Measurements from ENCODE around the gene BTD. TPM values are rescaled to one million over a fixed set of nuclear protein-coding genes. Genes with fewer than 3 reads are reported as not detected.

The BTD gene
- total RNA-seq, 1 donor from 2014 or later = 13.1 TPM

GRCh38 chr3:15623535-15624440, 22.2 kb downstream of the BTD start:
- Mint-ChIP-seq H3K27me3 (ENCODE audit: unreplicated experiment) (peaks cover 1% of the 10 kb centered on the region), H3K9me3 (ENCODE audit: unreplicated experiment) (peaks cover 5% of the 10 kb centered on the region), H3K4me3 (ENCODE audit: unreplicated experiment) (no peak overlapping the region), H3K4me1 (ENCODE audit: unreplicated experiment) (peaks cover 2% of the 10 kb centered on the region), H3K36me3 (ENCODE audit: low read depth, unreplicated experiment) (peaks cover 21% of the 10 kb centered on the region), H3K27ac (ENCODE audit: unreplicated experiment) (no peak overlapping the region)
- TF ChIP-seq, protein P1, sequence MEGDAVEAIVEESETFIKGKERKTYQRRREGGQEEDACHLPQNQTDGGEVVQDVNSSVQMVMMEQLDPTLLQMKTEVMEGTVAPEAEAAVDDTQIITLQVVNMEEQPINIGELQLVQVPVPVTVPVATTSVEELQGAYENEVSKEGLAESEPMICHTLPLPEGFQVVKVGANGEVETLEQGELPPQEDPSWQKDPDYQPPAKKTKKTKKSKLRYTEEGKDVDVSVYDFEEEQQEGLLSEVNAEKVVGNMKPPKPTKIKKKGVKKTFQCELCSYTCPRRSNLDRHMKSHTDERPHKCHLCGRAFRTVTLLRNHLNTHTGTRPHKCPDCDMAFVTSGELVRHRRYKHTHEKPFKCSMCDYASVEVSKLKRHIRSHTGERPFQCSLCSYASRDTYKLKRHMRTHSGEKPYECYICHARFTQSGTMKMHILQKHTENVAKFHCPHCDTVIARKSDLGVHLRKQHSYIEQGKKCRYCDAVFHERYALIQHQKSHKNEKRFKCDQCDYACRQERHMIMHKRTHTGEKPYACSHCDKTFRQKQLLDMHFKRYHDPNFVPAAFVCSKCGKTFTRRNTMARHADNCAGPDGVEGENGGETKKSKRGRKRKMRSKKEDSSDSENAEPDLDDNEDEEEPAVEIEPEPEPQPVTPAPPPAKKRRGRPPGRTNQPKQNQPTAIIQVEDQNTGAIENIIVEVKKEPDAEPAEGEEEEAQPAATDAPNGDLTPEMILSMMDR (IDR thresholded peaks at IDR 0.05; ENCODE audit: unreplicated experiment) = no peak
- DNase-seq (ENCODE audit: low spot score) = no peak

GRCh38 chr3:15628967-15629366, 27.4 kb downstream of the BTD start:
- Mint-ChIP-seq H3K36me3 (ENCODE audit: low read depth, unreplicated experiment) (no peaks in the 10 kb centered on the region), H3K27ac (ENCODE audit: unreplicated experiment) (no peak overlapping the region), H3K27me3 (ENCODE audit: unreplicated experiment) (peaks cover 7% of the 10 kb centered on the region), H3K4me1 (ENCODE audit: unreplicated experiment) (peaks cover 30% of the 10 kb centered on the region), H3K4me3 (ENCODE audit: unreplicated experiment) (no peak overlapping the region), H3K9me3 (ENCODE audit: unreplicated experiment) (no peaks in the 10 kb centered on the region)
- DNase-seq (ENCODE audit: low spot score) = no peak
- TF ChIP-seq, protein P1 (IDR thresholded peaks at IDR 0.05; ENCODE audit: unreplicated experiment) = no peak

- Mint-ChIP-seq H3K27me3 (ENCODE audit: unreplicated experiment) (peaks cover 11% of the 10 kb centered on the region), H3K36me3 (ENCODE audit: low read depth, unreplicated experiment) (no peaks in the 10 kb centered on the region)
These were observed 28.5 kb downstream of the BTD start for GRCh38 chr3:15629860-15630597.

GRCh38 chr3:15630646-15631350, 29.3 kb downstream of the BTD start:
- TF ChIP-seq, protein P1 (IDR thresholded peaks at IDR 0.05; ENCODE audit: unreplicated experiment) = no peak
- Mint-ChIP-seq H3K4me3 (ENCODE audit: unreplicated experiment) (no peak overlapping the region), H3K27ac (ENCODE audit: unreplicated experiment) (peak overlapping the region; percentile 91), H3K9me3 (ENCODE audit: unreplicated experiment) (no peaks in the 10 kb centered on the region), H3K36me3 (ENCODE audit: low read depth, unreplicated experiment) (no peaks in the 10 kb centered on the region), H3K4me1 (ENCODE audit: unreplicated experiment) (peaks cover 44% of the 10 kb centered on the region), H3K27me3 (ENCODE audit: unreplicated experiment) (peaks cover 11% of the 10 kb centered on the region)
- no peak for DNase-seq (ENCODE audit: low spot score)

More at GRCh38 chr3:15629860-15630597, 28.5 kb downstream of the BTD start:
- TF ChIP-seq, protein P1 (IDR thresholded peaks at IDR 0.05; ENCODE audit: unreplicated experiment) = no peak
- DNase-seq (ENCODE audit: low spot score) = peak; percentile 59
- no peak overlapping the region for H3K27ac Mint-ChIP-seq (ENCODE audit: unreplicated experiment)
- H3K9me3 Mint-ChIP-seq (ENCODE audit: unreplicated experiment) = no peaks in the 10 kb centered on the region
- no peak overlapping the region for H3K4me3 Mint-ChIP-seq (ENCODE audit: unreplicated experiment)
- peaks cover 39% of the 10 kb centered on the region for H3K4me1 Mint-ChIP-seq (ENCODE audit: unreplicated experiment)

Data from endothelial cell (in vitro differentiated cells).